ENCODE measurements around the gene PALM. TPM values are rescaled to one million over a fixed set of nuclear protein-coding genes. Genes with fewer than 3 reads are reported as not detected.

PALM gene
- total RNA-seq, 4 donors from 2014 or later = 42.8 to 119 (median 70.8) TPM

- H3K27ac ChIP-seq (replicated peaks in 1 of 4) = no peak overlapping the region
- intact Hi-C loops (cut with DNase I) = no loop called here
- H3K9me3 ChIP-seq = peaks cover 0 to 9% (median 6%) of the 10 kb centered on the region in 4 donors
- no peaks in the 10 kb centered on the region for H3K4me1 ChIP-seq
- H3K27me3 ChIP-seq = peaks cover 0 to 44% (median 0%) of the 10 kb centered on the region in 4 donors
- WGBS = 92% methylated on average over 6 of the region's 10 CpGs
- no peak overlapping the region for H3K4me3 ChIP-seq
- DNase-seq (ENCODE audit: extremely low spot score) = no peak
- H3K36me3 ChIP-seq = no peaks in the 10 kb centered on the region
- TF ChIP-seq EP300 (IDR thresholded peaks at IDR 0.05) = no peak
- TF ChIP-seq POLR2A (IDR thresholded peaks at IDR 0.05; ENCODE audit: low read depth) = no peak
- TF ChIP-seq CTCF (IDR thresholded peaks at IDR 0.05) = no peak
- no peak for TF ChIP-seq POLR2AphosphoS5 (IDR thresholded peaks at IDR 0.05)
These were observed 54.4 kb downstream of the PALM start for GRCh38 chr19:763181-763580.

GRCh38 chr19:763869-764268 lies 55.1 kb downstream of the PALM start:
- Histone ChIP-seq H3K4me3 (no peak overlapping the region), H3K27ac (replicated peaks in 1 of 4) (no peak overlapping the region), H3K9me3 (peaks cover 0 to 2% (median 0%) of the 10 kb centered on the region in 4 donors), H3K4me1 (no peaks in the 10 kb centered on the region), H3K36me3 (no peaks in the 10 kb centered on the region), H3K27me3 (peaks cover 0 to 44% (median 0%) of the 10 kb centered on the region in 4 donors)
- DNase-seq (ENCODE audit: extremely low spot score) = no peak
- intact Hi-C loops (cut with DNase I) = no loop called here
- TF ChIP-seq POLR2AphosphoS5 (IDR thresholded peaks at IDR 0.05) = no peak
- no peak for TF ChIP-seq POLR2A (IDR thresholded peaks at IDR 0.05; ENCODE audit: low read depth)
- no peak for TF ChIP-seq CTCF (IDR thresholded peaks at IDR 0.05)
- TF ChIP-seq EP300 (IDR thresholded peaks at IDR 0.05) = no peak
- 90% methylated on average over 5 of the region's 6 CpGs for WGBS

- DNase-seq (ENCODE audit: extremely low spot score) = no peak
- H3K9me3 ChIP-seq = no peaks in the 10 kb centered on the region
- no peaks in the 10 kb centered on the region for H3K36me3 ChIP-seq
- no peaks in the 10 kb centered on the region for H3K4me1 ChIP-seq
- intact Hi-C loops (cut with DNase I) = no loop called here
- WGBS = 90% methylated on average over 6 of the region's 12 CpGs
- H3K4me3 ChIP-seq = no peak overlapping the region
- no peak for TF ChIP-seq POLR2AphosphoS5 (IDR thresholded peaks at IDR 0.05)
- TF ChIP-seq CTCF (IDR thresholded peaks at IDR 0.05) = no peak
- TF ChIP-seq POLR2A (IDR thresholded peaks at IDR 0.05; ENCODE audit: low read depth) = no peak
- TF ChIP-seq EP300 (IDR thresholded peaks at IDR 0.05) = no peak
- no peak overlapping the region for H3K27ac ChIP-seq (replicated peaks in 1 of 4)
- H3K27me3 ChIP-seq = peaks cover 0 to 48% (median 0%) of the 10 kb centered on the region in 4 donors
These were observed 55.6 kb downstream of the PALM start for GRCh38 chr19:764301-764700.

GRCh38 chr19:765179-765738 lies 56.5 kb downstream of the PALM start:
- Histone ChIP-seq H3K27ac (replicated peaks in 1 of 4) (no peak overlapping the region), H3K27me3 (peaks cover 0 to 53% (median 0%) of the 10 kb centered on the region in 4 donors), H3K4me1 (peaks cover 0 to 1% (median under 1%) of the 10 kb centered on the region in 4 donors), H3K36me3 (no peaks in the 10 kb centered on the region), H3K4me3 (no peak overlapping the region), H3K9me3 (no peaks in the 10 kb centered on the region)
- no CpG with 5 or more reads among the region's 7 CpGs for WGBS
- intact Hi-C loops (cut with DNase I) = loop anchor here (5.0 kb wide), 1 partner anchor 217 kb away; the partner anchor contains the start of gene WDR18
- DNase-seq (ENCODE audit: extremely low spot score) = no peak
- no peak for TF ChIP-seq POLR2A (IDR thresholded peaks at IDR 0.05; ENCODE audit: low read depth)
- TF ChIP-seq CTCF (IDR thresholded peaks at IDR 0.05) = no peak
- no peak for TF ChIP-seq POLR2AphosphoS5 (IDR thresholded peaks at IDR 0.05)
- no peak for TF ChIP-seq EP300 (IDR thresholded peaks at IDR 0.05)
